ENCODE measurements around the gene NUDT14. TPM values are rescaled to one million over a fixed set of nuclear protein-coding genes. Genes with fewer than 3 reads are reported as not detected.

The NUDT14 gene
- 1 to 10 TPM in 2 of 4 donors, under 1 TPM in 2; 0.66 to 2.7 (median 1.8) TPM for total RNA-seq

DNA sequence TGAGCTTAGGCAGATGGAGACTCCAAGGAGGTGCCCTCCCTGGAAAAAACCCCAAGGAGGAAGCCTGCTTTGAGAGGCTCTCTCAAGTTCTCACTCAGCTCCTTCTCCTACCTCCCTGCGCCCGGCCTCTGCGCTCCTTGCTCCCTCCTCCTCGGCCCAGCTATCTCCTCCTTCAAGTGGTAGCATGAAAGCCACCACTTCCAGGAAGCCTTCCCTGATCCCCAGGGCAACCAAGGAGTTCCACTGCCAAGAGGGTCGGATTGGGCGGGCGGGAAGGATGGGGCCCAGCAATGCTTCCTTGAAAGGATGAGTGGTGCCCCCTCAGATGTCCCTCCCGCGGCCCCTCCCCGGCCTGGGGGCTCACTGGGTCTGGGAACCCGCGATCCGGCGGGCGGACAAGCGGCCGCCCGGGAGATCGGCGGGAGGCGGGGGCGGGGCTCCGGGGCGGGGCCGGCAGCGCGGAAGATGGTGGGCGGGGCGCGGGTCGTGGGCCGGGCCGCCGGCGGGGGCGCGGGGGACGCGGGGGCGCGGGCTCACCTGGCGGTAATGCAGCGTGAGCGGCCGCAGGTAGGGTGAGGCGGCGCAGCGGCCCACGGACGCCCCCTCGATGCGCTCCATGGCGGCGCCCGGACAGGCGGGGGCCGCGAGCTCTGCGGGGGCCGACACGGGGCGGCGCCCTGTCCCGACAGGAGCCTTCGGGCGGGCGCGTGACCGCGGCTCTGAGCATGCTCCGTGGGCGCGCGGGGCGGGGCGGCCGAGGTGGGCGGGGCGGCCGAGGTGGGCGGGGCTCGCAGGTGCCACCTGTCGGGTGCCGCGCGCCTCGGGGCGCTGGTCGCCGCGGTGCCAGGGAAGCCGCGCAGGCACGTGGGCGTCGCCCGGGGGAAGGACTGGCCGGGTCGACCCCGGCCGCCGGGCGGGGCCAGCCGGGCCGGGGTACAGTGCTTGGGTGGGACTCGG lies at the start of gene NUDT14:
Gene NUDT14, minus strand, starts transcription at position 721 of the 957 bp plus-strand sequence. Its CDS starts 103 bp downstream, at position 618.
- peaks cover 0 to 6% of the 10 kb centered on the region in 2 donors for H3K27me3 ChIP-seq
- H3K4me1 ChIP-seq, result peaks cover 0 to 20% (median 3%) of the 10 kb centered on the region in 4 donors
- H3K27ac ChIP-seq, result peak within 1 kb of the TSS in 2 of 4 donors; percentile 47 to 66
- no peaks in the 10 kb centered on the region for H3K9me3 ChIP-seq
- no peaks in the 10 kb centered on the region for H3K36me3 ChIP-seq
- no peak for TF ChIP-seq POLR2A (IDR thresholded peaks at IDR 0.05)
- no peak for TF ChIP-seq EP300 (IDR thresholded peaks at IDR 0.05)
- TF ChIP-seq, protein P1, sequence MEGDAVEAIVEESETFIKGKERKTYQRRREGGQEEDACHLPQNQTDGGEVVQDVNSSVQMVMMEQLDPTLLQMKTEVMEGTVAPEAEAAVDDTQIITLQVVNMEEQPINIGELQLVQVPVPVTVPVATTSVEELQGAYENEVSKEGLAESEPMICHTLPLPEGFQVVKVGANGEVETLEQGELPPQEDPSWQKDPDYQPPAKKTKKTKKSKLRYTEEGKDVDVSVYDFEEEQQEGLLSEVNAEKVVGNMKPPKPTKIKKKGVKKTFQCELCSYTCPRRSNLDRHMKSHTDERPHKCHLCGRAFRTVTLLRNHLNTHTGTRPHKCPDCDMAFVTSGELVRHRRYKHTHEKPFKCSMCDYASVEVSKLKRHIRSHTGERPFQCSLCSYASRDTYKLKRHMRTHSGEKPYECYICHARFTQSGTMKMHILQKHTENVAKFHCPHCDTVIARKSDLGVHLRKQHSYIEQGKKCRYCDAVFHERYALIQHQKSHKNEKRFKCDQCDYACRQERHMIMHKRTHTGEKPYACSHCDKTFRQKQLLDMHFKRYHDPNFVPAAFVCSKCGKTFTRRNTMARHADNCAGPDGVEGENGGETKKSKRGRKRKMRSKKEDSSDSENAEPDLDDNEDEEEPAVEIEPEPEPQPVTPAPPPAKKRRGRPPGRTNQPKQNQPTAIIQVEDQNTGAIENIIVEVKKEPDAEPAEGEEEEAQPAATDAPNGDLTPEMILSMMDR (IDR thresholded peaks at IDR 0.05), result no peak
- H3K4me3 ChIP-seq, result peak within 1 kb of the TSS; percentile 21 to 60 (median 38)
- peak in 1 of 2 donors; percentile 33 for DNase-seq (ENCODE audit: low spot score in 2 of 2)
- WGBS, 2 donors, result 2 to 5% methylated on average over 7 to 49 of the region's 106 CpGs

- Histone ChIP-seq H3K36me3 (peaks cover 0 to 40% (median 0%) of the 10 kb centered on the region in 3 donors), H3K27me3 (no peaks in the 10 kb centered on the region), H3K4me3 (no peak overlapping the region), H3K9me3 (no peaks in the 10 kb centered on the region), H3K4me1 (no peaks in the 10 kb centered on the region), H3K27ac (no peak overlapping the region)
- TF ChIP-seq, protein P1 (IDR thresholded peaks at IDR 0.05), result no peak
- TF ChIP-seq EP300 (IDR thresholded peaks at IDR 0.05) (no peak), POLR2A (IDR thresholded peaks at IDR 0.05) (no peak)
- no peak for DNase-seq (ENCODE audit: low spot score in 2 of 2)
- 93 to 95% methylated on average over 15 of the region's 18 CpGs for WGBS, 2 donors
These were observed 48.1 kb upstream of the NUDT14 start for GRCh38 chr14:105229099-105229655.

DNA sequence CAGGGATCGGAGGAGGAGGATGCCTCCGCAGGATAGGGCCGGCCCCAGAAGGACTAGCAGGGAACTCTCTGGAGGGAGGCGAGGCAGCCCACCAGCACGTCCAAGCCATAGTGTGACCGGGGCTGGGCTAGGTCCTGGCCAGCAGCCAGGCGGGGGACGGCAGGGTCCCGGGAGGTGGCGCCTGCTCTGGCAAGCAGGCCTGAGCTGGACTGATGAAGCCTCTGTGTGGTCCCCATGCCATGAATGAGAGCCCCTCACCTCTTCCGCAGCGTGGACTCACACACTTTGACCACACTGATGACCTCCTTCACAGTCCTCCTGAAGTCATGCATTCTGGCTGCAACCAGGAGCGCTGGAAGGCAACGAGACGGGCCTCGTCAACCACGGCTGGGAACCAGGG lies 47.5 kb upstream of the NUDT14 start:
- 46 to 59% methylated on average over 14 to 17 of the region's 17 CpGs for WGBS, 2 donors
- H3K27ac ChIP-seq, result no peak overlapping the region
- no peaks in the 10 kb centered on the region for H3K9me3 ChIP-seq
- no peak for DNase-seq (ENCODE audit: low spot score in 2 of 2)
- H3K36me3 ChIP-seq, result peaks cover 0 to 46% (median 0%) of the 10 kb centered on the region in 3 donors
- H3K4me1 ChIP-seq, result no peaks in the 10 kb centered on the region
- no peaks in the 10 kb centered on the region for H3K27me3 ChIP-seq
- TF ChIP-seq EP300 (IDR thresholded peaks at IDR 0.05) (no peak), POLR2A (IDR thresholded peaks at IDR 0.05) (no peak)
- no peak overlapping the region for H3K4me3 ChIP-seq

DNA sequence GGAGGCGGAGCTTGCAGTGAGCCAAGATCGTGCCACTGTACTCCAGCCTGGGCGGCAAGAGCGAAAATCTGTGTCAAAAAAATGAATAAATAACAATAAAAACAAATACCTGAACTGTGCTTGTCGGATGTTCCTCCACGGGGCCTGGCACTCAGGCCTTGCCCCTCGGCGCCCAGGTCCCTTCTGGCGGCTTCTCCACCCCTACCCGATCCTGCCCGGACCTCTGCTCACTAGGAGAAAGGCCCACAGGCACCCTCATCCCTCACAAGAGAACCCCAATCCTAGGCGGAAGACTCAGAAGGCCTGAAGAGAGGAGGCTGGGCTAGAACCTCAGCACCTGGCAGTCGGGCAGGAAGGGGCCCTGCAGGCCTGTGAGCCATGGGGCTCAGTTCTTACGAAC lies 46.2 kb upstream of the NUDT14 start:
- H3K4me1 ChIP-seq, result no peaks in the 10 kb centered on the region
- WGBS, 2 donors, result 97 to 98% methylated on average over 14 of the region's 14 CpGs
- no peaks in the 10 kb centered on the region for H3K9me3 ChIP-seq
- no peak overlapping the region for H3K27ac ChIP-seq
- peaks cover 0 to 58% (median 0%) of the 10 kb centered on the region in 3 donors for H3K36me3 ChIP-seq
- no peak overlapping the region for H3K4me3 ChIP-seq
- no peaks in the 10 kb centered on the region for H3K27me3 ChIP-seq
- DNase-seq (ENCODE audit: low spot score in 2 of 2), result no peak
- TF ChIP-seq, protein P1 (IDR thresholded peaks at IDR 0.05), result no peak
- TF ChIP-seq POLR2A (IDR thresholded peaks at IDR 0.05) (no peak), EP300 (IDR thresholded peaks at IDR 0.05) (no peak)

DNA sequence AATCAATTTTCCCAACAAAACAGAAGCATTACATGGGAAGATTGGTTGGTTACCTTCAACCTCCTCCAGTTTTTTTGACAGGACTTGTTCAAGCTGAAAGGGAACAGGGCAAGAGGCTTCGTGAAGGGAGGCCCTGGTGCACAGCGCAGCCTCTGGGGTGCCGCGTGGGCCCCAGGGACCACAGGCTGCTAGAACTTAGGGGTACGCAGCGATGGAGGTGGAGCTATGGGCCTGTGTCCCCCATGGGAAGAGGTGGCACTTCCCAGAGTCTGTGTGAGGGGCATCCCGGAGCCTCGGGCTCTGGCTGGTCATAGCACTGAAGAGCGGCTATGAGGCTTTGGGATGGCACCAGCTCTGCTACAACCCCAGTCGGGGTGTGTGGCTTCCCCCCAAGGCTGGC lies 45.1 kb upstream of the NUDT14 start:
- Histone ChIP-seq H3K27ac (no peak overlapping the region), H3K9me3 (no peaks in the 10 kb centered on the region), H3K4me3 (no peak overlapping the region), H3K4me1 (no peaks in the 10 kb centered on the region), H3K36me3 (peaks cover 0 to 68% (median 6%) of the 10 kb centered on the region in 3 donors), H3K27me3 (no peaks in the 10 kb centered on the region)
- no peak for TF ChIP-seq POLR2A (IDR thresholded peaks at IDR 0.05)
- TF ChIP-seq EP300 (IDR thresholded peaks at IDR 0.05), result no peak
- TF ChIP-seq, protein P1 (IDR thresholded peaks at IDR 0.05), result no peak
- DNase-seq (ENCODE audit: low spot score in 2 of 2), result no peak
- WGBS, 2 donors, result 83 to 98% methylated on average over 9 to 10 of the region's 10 CpGs

All from tibial nerve (tissue), 4 donors.